ENCODE results near the gene SETDB2.
A peak's percentile ranks its signal among the peaks of the same experiment; 100 is the strongest.

The SETDB2 gene

DNA sequence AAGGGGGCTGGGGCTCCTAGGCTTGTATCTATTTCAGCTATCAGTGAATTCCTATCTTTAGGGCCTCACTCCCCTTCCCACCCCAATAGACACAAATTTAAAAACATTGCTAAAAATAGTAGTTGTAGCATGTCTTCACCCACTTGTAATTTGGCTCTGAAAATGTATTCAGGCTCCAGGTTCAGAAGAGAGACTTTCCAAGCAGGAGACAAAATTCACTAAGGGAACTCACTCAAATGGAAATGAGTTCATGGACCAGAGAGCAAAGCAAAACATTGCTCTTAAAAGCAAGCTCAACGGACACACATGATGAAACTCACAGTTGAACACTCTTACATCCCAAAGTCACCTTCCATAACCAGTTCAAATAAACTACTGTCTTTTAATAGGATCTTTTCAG lies 88.5 kb downstream of the SETDB2 start:
- TF ChIP-seq, protein P1, sequence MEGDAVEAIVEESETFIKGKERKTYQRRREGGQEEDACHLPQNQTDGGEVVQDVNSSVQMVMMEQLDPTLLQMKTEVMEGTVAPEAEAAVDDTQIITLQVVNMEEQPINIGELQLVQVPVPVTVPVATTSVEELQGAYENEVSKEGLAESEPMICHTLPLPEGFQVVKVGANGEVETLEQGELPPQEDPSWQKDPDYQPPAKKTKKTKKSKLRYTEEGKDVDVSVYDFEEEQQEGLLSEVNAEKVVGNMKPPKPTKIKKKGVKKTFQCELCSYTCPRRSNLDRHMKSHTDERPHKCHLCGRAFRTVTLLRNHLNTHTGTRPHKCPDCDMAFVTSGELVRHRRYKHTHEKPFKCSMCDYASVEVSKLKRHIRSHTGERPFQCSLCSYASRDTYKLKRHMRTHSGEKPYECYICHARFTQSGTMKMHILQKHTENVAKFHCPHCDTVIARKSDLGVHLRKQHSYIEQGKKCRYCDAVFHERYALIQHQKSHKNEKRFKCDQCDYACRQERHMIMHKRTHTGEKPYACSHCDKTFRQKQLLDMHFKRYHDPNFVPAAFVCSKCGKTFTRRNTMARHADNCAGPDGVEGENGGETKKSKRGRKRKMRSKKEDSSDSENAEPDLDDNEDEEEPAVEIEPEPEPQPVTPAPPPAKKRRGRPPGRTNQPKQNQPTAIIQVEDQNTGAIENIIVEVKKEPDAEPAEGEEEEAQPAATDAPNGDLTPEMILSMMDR (IDR thresholded peaks at IDR 0.05): no peak
- H3K27me3 Mint-ChIP-seq (ENCODE audit: low read depth, poor library complexity): no peaks in the 10 kb centered on the region
- H3K9me3 Mint-ChIP-seq: no peaks in the 10 kb centered on the region
- H3K27ac Mint-ChIP-seq: peak overlapping the region; percentile 97
- peaks cover 79% of the 10 kb centered on the region for H3K36me3 Mint-ChIP-seq (ENCODE audit: low read depth)
- no peak for DNase-seq
- peak overlapping the region; percentile 49 for H3K4me3 Mint-ChIP-seq
- H3K4me1 Mint-ChIP-seq: peaks cover 49% of the 10 kb centered on the region

DNA sequence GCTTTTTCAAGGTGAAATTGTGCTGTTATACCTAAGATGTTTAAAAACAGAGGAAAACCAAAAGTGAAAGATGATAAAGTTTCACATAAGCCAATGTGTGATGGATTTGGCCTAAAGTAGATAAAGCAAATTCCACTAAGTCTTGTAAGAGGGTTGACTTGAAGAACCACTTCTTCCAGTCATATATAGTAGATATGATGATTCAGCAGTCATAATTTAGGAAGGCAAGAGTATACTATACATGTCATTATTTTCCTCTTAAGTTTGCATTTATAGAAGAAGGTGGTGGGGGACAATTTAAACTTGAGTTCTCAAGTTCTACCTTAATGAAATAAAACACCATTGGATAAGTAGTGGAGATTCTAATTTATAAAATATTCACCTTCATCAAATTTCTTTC lies 88.9 kb downstream of the SETDB2 start:
- TF ChIP-seq, protein P1 (IDR thresholded peaks at IDR 0.05): no peak
- Mint-ChIP-seq H3K27ac (peak overlapping the region; percentile 97), H3K4me1 (peaks cover 49% of the 10 kb centered on the region), H3K9me3 (no peaks in the 10 kb centered on the region), H3K36me3 (ENCODE audit: low read depth) (peaks cover 82% of the 10 kb centered on the region), H3K27me3 (ENCODE audit: low read depth, poor library complexity) (no peaks in the 10 kb centered on the region), H3K4me3 (peak overlapping the region; percentile 49)
- DNase-seq: no peak

DNA sequence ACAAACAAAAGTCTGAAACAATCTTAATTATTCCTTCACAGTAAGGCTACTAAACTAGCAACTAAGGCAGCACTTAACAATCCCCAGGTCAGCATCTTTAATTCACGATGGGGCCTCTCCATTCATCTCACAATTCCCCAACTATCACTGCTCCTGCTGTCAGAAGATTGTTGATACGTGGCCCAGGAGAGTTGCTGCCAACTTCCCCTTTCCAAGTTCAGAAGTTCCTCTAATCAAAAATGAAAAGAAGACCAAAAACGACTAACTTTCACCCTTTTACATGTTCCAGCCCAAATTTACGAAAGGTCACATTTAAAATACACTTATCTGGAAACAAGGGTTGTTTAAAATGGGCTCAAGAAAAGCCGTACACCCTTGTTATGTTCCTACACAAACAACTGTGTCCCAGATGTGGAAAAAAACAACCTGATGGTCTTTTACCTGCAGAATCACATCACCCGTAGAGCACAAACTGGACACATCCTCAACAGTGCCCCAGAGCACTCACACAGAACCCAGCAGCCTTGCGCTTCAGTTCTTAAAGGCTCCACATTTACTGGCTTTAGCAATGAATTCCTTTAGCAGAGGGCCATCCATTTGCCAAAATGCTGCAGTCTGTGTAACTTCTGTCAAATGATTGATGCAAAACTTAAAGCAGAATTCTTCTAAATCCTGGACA lies 89.7 kb downstream of the SETDB2 start:
- no peak for DNase-seq
- peaks cover 49% of the 10 kb centered on the region for H3K4me1 Mint-ChIP-seq
- H3K27me3 Mint-ChIP-seq (ENCODE audit: low read depth, poor library complexity): no peaks in the 10 kb centered on the region
- peak overlapping the region; percentile 66 for H3K27ac Mint-ChIP-seq
- H3K36me3 Mint-ChIP-seq (ENCODE audit: low read depth): peaks cover 79% of the 10 kb centered on the region
- no peak overlapping the region for H3K4me3 Mint-ChIP-seq
- TF ChIP-seq, protein P1 (IDR thresholded peaks at IDR 0.05): no peak
- no peaks in the 10 kb centered on the region for H3K9me3 Mint-ChIP-seq

DNA sequence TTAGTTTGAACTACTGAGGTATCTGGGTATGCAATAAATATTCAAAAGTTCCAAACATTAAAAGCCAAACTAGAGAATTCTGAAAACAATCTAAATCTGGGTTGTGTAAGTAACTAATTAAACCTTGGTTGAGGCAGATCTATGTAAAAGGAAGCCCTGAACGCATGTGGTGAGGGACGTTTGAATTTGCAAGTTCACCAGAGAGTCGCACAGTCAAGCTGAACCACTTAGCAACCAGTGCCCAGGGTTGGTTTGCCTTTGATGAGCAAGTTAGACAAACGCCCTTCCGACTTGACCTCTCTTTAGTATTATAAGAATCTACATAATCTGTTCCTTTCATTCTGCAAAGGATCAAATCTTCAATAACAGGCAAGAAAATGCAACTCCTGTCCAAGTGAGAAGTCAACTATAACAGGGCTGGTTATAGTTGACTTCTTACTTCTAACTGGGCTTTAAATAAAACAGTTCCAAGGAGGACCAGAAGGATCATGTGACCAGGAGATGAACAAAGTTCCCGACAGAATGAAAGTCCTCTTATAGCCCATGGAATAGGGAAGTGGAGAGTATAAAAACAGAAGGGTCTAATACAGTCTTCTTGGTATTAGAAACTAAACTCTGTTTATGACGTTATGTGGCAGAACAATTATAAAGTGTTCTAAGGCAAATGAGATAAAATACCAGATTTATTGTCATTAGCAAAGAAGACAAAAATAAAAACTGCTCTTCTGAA lies 92.2 kb downstream of the SETDB2 start:
- H3K27ac Mint-ChIP-seq: peak overlapping the region; percentile 72
- peaks cover 81% of the 10 kb centered on the region for H3K36me3 Mint-ChIP-seq (ENCODE audit: low read depth)
- no peak for DNase-seq
- peaks cover 54% of the 10 kb centered on the region for H3K4me1 Mint-ChIP-seq
- H3K4me3 Mint-ChIP-seq: no peak overlapping the region
- no peaks in the 10 kb centered on the region for H3K9me3 Mint-ChIP-seq
- H3K27me3 Mint-ChIP-seq (ENCODE audit: low read depth, poor library complexity): no peaks in the 10 kb centered on the region
- TF ChIP-seq, protein P1 (IDR thresholded peaks at IDR 0.05): no peak

DNA sequence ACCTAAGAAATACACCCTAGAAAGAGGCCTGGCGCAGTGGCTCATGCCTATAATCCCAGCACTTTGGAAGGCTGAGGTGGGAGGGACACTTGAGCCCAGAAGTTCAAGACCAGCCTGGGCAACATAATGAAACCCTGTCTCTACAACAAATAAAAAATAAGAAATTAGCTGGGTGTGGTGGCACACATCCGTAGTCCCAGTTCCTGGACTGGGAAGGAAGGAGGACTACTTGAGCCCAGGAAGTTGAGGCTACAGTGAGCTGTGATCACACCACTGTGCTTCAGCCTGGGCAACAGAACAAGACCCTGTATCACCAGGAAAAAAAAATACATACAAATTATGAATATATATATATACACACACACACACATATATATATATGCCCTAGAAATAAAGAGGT lies 94.3 kb downstream of the SETDB2 start:
- Mint-ChIP-seq H3K36me3 (ENCODE audit: low read depth) (peaks cover 78% of the 10 kb centered on the region), H3K27me3 (ENCODE audit: low read depth, poor library complexity) (no peaks in the 10 kb centered on the region), H3K4me1 (peaks cover 33% of the 10 kb centered on the region), H3K27ac (no peak overlapping the region), H3K9me3 (no peaks in the 10 kb centered on the region), H3K4me3 (no peak overlapping the region)
- DNase-seq: no peak
- TF ChIP-seq, protein P1 (IDR thresholded peaks at IDR 0.05): no peak

Measured in nephron progenitor cell (in vitro differentiated cells).